GM21786 (cell line): ENCODE data around the gene PSMD6.
A peak's percentile ranks its signal among the peaks of the same experiment; 100 is the strongest.

Experiments
- ATAC-seq: cut with Tn5 transposase; IDR thresholded peaks from one replicate; pipeline ENCODE4 v1.9.1; 2021; ENCODE audit not compliant: unreplicated experiment

Gene PSMD6

DNA sequence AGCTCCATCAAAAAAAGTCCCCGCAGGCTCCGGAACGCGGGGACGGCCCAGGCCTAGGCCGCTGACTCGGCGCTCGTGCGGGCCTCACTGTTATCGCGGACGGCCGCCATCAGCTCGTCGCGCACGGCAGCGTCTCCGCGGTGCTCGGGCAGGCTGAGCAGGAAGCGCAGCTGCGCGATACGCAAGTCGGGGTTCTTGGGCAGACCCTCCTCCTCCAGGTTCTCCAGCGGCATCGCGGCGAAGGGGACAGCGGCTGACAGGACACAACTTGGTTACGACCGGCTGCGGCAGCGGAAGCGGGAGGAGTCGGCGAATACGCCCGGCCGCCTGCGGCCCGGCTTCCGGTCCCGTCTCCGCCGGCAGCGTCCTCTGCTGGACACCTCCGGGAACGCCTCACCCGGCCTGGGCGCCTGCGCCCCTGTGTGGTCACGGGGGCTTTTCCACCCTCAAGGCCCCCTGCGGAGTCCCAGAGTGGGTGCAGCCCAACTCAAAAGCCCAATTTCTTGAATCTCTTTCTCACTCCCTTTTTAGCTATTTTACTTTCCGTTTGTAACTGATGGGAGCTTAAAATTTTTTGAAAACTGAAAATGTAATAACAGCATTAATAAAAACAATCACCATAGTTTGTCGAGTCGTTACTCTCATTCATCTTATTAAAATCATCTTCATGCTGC is at the start of gene PSMD6:
Gene PSMD6, minus strand, starts transcription at position 308 of the 674 bp plus-strand sequence. Its CDS starts 75 bp downstream, at position 233.
- peak; percentile 96 for ATAC-seq

DNA sequence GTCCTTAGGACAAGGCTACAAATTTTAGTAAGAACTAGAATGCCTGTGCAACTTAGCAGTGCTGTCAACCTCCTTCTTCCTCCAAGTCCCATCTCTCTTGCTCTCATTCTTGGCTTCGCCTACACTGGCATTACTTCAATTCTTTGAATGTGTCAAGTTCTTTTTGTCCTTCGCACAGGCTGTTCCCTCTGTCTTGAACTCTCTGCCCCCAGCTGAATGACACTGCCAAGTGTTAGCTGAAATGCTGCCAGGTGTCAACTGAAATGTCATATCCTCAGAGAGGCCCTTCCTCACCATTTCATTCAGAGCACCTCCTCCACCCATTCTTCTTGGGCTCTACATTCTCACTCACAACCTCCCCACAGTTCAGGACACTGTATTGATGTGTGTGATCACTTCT is 48.8 kb upstream of the PSMD6 start:
- ATAC-seq = no peak

DNA sequence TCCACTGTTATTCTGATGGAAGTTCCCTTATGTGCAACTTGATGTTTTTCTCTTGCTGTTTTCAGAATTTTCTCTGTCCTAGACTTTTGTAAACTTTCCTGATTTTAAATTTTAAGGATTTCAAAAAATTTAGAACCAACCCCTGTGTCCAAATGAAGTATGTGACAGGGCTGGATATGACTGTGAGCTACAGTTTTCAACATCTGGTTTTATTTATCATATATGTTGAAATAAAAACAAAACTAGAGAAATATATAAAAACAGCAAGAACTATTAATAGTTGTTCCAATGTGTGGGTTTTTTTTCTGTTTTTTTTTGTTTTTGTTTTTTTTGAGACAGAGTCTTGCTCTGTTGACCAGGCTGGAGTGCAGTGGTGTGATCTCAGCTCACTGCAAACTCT is 47.4 kb upstream of the PSMD6 start:
- ATAC-seq = no peak

DNA sequence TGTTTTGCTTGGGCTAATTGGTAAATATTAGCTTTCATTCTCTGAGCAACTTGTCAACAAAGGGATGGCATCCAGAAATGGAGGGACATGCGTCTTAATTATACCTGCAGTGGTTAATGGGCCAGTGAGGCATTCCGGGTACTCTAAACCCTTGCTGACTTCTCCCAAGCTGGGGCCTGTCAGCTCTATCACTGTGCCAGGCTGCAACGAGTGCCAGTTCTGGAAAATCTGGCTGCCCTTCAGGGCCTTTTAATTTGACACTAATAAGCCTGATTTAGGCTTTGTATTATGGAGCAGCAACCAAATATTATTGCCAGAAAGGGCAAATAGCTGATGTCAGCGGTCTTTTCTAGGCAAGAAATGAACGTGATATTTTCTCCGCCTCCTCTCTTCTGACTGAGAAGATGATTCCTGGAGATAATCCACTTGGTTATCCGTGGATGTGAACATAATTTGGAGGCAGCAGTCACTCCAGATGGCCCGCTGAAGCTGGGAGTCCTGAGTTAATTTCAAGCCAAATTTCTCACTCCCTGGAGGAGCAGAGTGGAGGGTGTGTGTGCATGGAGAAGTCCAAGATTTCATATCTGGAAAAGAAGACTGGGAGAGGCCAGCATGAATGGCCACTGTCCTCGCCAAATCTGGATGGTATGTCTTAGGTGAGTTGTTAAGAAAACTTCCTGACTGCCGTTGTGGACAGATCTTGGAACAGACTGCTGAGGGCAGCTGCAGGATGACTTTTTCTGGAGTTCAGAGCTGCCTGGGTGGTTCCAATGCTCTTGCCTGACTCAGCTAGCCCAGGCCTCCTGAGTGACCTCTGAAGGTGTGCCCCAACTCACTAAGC is 44.4 kb upstream of the PSMD6 start:
- ATAC-seq = no peak

DNA sequence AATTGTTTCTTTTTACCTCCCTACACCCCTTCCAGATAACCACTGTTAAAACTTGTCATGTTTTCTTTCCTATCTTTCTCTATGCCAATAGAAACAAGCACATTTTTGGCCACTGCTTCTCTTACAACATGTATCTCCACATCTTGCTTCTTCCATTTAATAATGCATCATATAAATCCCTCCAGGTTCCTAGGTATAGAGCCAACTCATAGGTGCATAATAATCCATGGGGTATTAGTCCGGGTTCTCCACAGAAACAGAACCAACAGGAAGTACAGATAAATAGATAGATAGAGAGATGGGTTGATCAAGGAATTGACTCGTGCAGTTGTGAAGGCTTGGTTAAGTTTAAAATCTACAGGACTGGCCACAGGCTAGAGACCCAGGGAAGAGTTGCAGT is 41.5 kb upstream of the PSMD6 start:
- no peak for ATAC-seq

DNA sequence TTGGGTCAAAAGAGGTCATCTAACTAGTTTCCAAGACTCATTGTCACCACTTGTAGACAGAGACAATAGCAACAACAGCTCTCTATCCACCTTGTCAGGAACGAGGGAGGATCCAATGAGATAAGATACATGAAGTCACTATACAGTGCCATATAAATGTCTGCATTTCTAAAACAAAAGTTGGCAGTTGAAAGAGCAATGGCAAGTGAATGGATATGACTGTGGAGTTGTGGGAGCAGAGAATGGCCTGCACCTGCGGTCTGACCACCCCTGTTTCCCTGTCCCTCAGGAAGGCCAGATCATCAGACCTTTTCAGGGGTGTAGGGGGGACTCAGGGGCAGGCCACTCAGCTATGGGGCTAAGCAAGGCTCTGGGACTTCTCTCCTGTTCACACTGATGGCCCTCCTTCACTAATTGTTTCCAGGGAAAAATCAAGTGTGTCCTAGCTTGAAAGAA is 40.7 kb upstream of the PSMD6 start:
- ATAC-seq = no peak

DNA sequence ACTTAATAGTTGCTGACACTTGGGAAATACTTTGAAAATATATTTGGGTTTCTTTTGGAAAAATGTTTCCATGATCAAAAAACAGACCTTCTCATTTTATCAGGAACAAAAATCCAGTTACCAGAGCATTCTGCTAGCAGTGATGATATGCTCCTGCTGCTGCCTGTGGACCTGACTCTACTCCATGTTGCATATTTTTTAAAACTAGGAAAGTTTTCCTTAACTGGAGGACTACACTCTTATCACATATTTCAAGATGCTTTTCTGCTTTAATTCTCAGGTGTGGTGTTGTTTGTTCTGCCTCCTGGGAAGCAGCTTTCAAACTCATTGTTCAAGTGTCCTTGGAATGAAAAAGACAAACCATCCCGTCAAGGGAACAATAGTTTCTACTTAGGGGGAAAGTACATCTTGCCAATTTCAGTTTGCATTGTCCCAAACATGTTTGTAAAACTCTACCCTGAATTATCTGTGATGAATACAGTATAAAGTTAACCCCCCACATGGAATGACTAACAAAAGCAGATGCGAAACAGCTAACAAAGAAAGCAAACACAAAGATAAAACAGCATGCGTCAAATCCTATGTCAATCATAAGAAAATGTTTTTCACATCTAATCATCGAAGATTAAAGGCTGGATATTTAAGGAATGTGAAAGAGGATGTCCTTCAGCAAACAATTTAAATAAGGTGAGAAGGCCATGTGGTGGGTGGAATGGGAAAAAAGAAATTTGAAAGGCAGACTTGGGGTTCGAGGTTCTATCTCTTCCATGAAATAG is 40.1 kb upstream of the PSMD6 start:
- ATAC-seq = no peak

DNA sequence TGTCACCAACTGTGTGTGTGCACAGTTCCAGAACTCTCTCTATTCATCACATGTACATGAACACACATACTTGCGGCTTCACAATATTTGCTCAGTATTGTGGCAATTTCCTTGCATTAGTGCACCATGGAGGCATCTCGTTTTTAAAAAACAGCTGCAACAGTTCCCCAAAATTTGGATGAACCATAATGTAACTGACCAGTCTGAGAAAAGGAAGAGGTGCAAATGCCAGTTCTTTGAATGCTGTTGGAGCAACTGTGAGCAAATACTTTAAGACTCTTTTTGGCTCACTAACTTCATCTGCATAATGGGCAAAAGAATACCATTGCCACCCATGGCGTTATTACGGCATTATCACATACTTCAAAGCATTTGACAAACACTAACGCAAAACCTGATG is 38.3 kb upstream of the PSMD6 start:
- no peak for ATAC-seq

DNA sequence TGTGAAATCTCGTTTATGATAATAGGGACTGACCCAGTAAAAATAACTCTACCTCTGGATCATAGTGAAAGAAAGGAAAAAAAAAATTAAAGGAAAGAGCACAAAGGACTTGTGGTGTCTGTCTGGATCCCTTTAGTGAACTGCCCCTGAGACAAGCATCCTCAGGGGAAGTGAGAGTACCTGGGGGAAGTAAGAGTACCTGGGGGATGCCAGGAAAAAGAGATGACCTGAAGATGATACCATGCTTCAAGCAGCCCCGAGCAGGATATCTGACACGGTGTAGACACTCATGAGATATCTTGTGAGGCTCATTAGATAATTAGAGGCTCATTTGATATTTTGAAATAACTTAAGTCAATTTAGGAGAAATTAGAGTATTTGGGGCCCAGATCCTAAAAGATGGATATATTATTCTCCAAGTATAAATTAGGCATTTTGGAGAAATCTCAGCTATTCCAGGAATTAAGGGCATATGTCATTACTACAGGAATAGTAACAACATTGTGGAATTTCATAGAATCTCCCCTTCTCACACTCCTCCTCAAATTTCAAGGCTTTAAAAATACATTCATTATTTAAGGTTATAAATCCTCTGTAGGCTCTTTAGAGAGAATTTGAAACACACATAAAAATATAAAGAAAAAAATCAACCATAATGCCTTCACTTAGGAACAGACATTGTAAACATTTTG is 36.3 kb upstream of the PSMD6 start:
- ATAC-seq = no peak

DNA sequence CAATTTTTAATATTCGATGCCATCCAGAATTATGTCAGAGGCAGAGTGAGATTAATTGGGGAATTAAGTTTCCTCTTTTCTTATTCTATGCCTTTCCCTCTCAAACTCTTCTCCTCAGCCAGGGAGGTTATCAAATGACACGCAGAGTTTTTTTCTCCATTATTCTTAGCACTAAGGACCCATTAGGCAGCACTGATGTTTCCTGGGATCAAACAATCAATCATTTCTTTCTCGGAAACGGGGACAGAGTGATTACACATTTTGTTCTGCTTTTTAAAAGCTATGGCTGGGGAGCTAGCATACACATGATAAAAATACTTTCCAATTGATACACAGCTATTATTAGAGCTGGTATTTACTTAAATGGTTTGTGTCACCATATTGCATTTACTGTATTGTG is 35.3 kb upstream of the PSMD6 start:
- no peak for ATAC-seq

DNA sequence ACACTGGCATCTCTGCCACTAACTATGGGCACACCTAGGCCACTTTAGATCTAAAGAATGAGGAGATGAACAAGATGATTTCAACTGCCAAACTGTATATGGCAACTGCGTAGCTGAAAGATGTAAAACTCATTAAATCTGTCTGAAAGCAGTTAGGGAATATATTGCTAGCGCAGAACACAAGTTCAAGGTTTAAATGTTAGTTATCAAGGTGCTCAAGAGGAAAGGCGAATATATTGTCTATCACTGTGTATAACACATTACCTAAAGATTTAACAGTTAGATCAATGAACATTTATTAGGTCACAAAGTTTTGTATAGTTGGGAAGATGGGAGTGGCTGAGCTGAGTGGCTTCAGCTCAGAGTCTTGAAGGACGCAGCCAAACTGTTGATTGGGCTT is 33.9 kb upstream of the PSMD6 start:
- ATAC-seq = no peak

DNA sequence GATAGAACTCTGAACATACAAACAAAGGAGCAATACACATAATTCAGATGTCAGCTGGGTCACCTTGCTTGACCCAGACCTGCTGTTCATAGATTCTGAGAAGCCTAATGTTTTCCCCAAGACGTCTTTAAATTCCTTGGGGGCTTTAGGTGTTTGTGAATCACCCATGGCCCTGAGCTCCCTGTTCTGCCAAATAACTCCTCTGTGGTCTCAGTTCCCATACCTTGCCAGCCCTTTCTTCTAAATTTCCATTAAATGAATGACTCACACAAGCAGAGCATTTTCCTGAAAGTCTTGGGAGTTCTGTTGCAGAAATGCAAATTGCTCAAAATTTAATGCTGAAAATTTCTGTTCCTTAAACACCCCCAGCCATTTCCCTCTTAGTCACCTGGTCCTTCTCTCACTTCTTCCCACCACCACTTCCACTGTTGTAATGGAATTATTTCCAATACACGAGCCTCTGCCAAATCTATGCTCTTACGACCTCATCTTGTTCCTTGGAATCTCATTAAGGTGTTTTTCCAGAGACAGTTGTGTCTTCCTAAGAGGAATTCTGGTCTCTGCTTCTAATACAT is 33.4 kb upstream of the PSMD6 start:
- no peak for ATAC-seq

DNA sequence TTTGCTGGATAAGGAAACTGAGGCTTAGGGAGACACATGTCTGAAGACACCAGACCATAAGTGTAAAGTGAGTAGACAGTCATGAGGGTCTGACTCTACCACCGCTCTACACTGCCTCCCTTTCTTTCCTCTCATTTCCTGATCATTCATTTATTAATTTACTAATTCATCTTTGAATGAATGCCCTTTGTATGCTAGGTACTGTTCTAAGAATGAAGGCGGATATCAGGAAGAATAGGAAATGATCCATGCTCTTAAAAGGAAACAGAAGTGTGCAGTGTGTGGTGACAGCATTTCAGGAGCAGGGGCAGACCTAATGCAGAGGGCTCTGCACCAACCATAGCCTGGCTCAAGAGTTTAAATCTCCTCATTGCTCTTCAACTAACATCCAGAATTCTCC is 31.8 kb upstream of the PSMD6 start:
- ATAC-seq = no peak

DNA sequence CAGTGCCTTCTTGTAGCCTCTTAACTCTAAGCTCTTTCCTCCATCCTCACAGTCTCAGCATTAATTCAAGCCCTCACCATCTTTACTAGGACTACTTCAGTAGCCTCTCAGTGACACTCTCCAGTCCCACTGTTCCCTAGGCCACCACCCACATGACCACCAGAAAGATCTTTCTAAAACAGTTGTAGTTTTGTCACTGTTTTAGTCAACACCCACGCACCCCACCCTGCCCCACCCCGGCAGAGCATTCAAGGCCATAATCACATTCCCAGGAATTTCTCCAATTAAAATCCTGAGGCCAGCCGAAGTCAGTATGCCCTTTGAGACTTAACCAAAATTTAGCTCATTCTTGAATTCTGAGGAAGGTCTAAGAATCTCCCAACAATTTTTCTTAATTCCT is 31.2 kb upstream of the PSMD6 start:
- ATAC-seq = no peak

DNA sequence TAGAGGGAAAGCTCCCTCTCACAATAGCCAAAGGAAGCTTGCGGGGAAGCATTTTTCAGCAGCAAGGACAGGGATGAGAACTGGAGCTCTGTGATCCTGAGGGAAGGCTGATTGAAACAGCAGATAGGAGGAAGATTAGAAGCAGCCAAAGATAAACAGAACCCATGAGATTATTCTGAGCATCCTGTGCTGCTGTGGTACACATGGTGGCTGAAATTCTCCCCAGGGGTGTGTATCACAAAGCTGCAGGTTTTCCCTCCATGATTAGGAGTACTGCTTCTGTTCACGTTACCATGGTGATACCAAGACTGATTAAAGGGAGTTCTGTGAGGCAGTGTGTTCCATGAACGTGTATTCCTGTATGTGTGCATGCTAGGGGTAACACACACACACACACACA is 30.3 kb upstream of the PSMD6 start:
- no peak for ATAC-seq

DNA sequence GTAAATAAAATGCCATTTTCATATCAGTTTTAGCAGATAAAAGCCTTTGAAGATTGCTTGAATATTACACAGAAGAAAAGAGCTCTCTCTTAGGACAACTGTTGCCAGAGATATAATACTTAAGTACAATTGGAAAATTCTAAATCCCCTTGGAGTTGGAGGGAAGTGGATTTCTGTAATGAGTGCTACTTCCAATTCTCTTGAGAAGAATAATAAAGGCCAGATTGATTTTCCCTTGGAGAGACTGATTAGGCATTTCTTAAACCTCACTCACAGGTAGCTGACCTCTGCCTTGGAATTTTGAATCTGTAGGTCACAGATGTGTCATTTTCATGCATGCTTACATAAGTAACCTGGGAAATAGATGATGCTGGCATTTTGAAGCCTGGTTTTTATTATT is 29.8 kb upstream of the PSMD6 start:
- no peak for ATAC-seq

DNA sequence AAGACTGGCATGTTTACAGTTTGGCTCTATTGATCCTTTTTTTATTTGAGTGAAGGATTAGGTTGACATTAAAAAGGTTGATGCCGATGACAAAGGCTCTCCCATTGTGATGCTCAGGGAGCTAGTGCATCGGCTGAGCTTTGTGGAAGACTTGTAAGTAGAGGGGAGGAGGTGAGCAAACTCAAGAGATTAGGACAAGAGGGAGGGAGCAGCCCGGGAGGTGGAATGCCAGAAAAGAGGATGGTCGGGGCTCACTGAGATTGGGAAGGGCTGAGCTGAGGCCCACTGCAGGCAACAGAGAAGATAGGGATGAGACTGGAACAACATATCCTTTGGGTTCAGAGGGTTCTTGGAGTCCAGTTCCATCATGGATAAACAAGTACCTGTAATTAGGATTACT is 26.5 kb upstream of the PSMD6 start:
- ATAC-seq = no peak

DNA sequence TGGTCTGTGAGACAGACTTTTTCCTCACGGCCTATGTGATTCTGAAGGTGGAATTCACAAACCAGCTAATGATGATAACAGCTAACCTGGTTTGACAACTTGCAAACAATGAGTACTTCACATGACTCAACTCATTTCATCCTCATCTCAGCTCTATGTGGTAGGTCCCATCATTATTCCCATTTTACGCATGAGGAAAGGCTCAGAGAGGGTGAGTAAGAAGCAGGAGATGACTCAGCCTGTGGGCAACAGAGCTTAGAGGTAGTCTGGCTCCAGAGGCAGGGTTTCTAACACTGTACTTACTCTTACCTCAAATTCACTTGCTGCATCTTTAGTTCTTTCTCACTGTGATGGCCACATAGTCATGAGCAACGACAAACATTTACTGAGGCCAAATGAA is 25.8 kb upstream of the PSMD6 start:
- ATAC-seq = no peak

DNA sequence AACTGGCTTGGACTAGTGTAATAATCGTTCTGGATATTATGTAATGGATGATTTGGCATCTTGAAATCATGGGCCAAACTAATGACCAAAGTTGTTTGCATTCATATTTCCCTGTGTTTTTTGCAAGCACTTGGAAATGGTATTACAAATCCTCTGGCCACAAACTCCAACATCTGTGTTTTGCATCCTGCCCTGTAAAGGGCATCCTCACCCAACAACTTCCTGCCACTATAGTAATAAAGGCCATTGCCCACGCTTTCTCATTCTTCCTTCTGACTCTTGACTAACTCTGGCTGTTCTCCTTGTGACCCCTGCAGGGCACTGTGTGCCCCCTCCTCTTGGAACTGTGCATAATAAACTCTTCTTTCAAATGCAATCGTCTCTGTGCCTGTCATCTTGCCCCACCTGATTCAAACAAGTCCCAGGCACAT is 25.4 kb upstream of the PSMD6 start:
- ATAC-seq = no peak

DNA sequence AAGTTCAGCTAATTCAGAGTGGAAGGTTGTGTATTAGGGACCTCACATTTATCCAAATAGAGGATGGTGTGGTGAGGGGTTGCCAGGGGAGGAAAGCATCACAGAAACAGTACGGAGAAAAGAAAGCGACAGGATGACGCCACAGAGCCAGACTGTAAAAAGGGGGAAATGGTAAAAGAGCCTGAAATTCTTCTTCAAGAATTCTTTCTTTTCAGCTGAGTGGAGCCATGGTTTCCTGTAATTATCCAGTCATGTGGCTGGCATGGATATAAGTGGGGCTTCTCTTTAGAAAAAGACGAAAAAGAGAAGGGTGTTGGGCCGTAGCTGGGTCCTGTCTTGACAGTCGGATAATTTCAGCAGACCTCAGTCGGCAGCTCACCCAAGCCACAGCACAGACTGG is 24.5 kb upstream of the PSMD6 start:
- no peak for ATAC-seq
